K562 (cell line): Measurements from ENCODE around the gene DAB2IP. TPM values are rescaled to one million over a fixed set of nuclear protein-coding genes. Genes with fewer than 3 reads are reported as not detected.

Experiments
- ATAC-seq: fragments of 200-7000 bp; cut with Tn5 transposase; 3 replicates; pipeline ENCODE4 v1.9.1; 2020; ENCODE audit warnings: moderate library complexity
- BruUV-seq: library from RNA; stranded (reverse); fragments of 400-500 nt; replicated peaks from 2 replicates; lab custom pipeline; 2021; lab: Mats Ljungman, UMichigan
- CTCF ChIA-PET: fragments of 300-600 bp; formaldehyde crosslinking; extraction: SDS; loops from one replicate; lab custom pipeline; 2021; ENCODE audit warnings: low intra/inter-chr PET ratio; lab: Yijun Ruan, JAX
- POLR2A ChIA-PET: fragments of 300-600, 350-650 bp; sonication (Branson Sonifier 250); formaldehyde crosslinking; extraction: SDS; loops from one replicate; lab custom pipeline; 2021; ENCODE audit warnings: antibody characterized with exemption, inconsistent platforms; lab: Yijun Ruan, JAX
- DNase-seq, 4 experiments: peaks; one replicate each; pipeline versions ENCODE4 v3.0.0 to v3.0.0-alpha.2; 2011 to 2018; ENCODE audit warnings: low spot score in 3 of 4, mixed read lengths in 3 of 4; ENCODE audit errors: extremely low read depth in 1 of 4
- FAIRE-seq: peaks from 2 replicates; lab custom pipeline; 2011; peaks lifted over from hg19 to GRCh38; lab: Jason Lieb, UNC
- H2AFZ ChIP-seq: 2 replicates; pipeline ENCODE4 v1.6.0; 2011; ENCODE audit warnings: low read depth, low read length, control low read depth, inconsistent platforms
- H3K27ac ChIP-seq: fragments of 200-600 bp; 3 replicates; pipeline ENCODE4 v1.8.0; 2011; ENCODE audit warnings: low read depth, mild to moderate bottlenecking, control low read depth, inconsistent platforms, low read length, moderate library complexity, mixed read lengths; ENCODE audit errors: extremely low read depth
- H3K27me3 ChIP-seq, 2 experiments: fragments of 300-600 bp in 1 of 2; 2 replicates in 1 of 2; 3 replicates in 1 of 2; pipeline versions ENCODE4 v1.6.0 to v1.8.0; 2011; ENCODE audit warnings: inconsistent platforms in 2 of 2, low read length in 2 of 2, mild to moderate bottlenecking in 1 of 2, mixed read lengths in 1 of 2, moderate library complexity in 1 of 2; ENCODE audit not compliant: control insufficient read depth in 2 of 2, insufficient read depth in 2 of 2
- H3K36me3 ChIP-seq: fragments of 300-600 bp; 3 replicates; pipeline ENCODE4 v1.8.0; 2011; ENCODE audit warnings: mild to moderate bottlenecking, low read length, inconsistent platforms; ENCODE audit not compliant: control insufficient read depth, insufficient read depth
- H3K4me1 ChIP-seq, 2 experiments: fragments of 200-600 bp in 1 of 2; replicated peaks in 1 of 2; 2 replicates in 1 of 2; 3 replicates in 1 of 2; pipeline versions ENCODE4 v1.5.1 to v1.8.0; 2011; ENCODE audit warnings: inconsistent platforms in 2 of 2, low read length in 2 of 2, mild to moderate bottlenecking in 1 of 2, mixed read lengths in 1 of 2, moderate library complexity in 1 of 2; ENCODE audit not compliant: control insufficient read depth in 2 of 2, insufficient read depth in 2 of 2
- H3K4me2 ChIP-seq: 2 replicates; pipeline ENCODE4 v1.6.1; 2011; ENCODE audit warnings: low read length, control low read depth, inconsistent platforms, mixed read lengths; ENCODE audit not compliant: insufficient read depth
- H3K4me3 ChIP-seq: fragments of 200-600 bp; sonication (generic), shearing (Covaris generic); 2 replicates; pipeline ENCODE4 v1.5.1; 2016; ENCODE audit warnings: control low read depth, inconsistent platforms
- H3K79me2 ChIP-seq: fragments of 200-600 bp; 3 replicates; pipeline ENCODE4 v1.8.0; 2011; ENCODE audit warnings: low read length, inconsistent platforms; ENCODE audit not compliant: control insufficient read depth, insufficient read depth
- H3K9ac ChIP-seq, 2 experiments: 2 replicates each; pipeline versions ENCODE4 v1.6.0 to v1.6.1; 2011; ENCODE audit warnings: low read depth in 2 of 2, low read length in 2 of 2, control low read depth in 1 of 2, inconsistent platforms in 1 of 2, mild to moderate bottlenecking in 1 of 2, mixed read lengths in 1 of 2; ENCODE audit not compliant: insufficient read depth in 1 of 2
- H3K9me1 ChIP-seq: one replicate; pipeline ENCODE4 v1.6.0; 2011; ENCODE audit warnings: inconsistent platforms, mild to moderate bottlenecking, low read length, moderate library complexity; ENCODE audit not compliant: control insufficient read depth, insufficient read depth
- H3K9me3 ChIP-seq: replicated peaks from 2 replicates; pipeline ENCODE4 v1.5.1; 2011; ENCODE audit warnings: low read depth, low read length, inconsistent platforms; ENCODE audit not compliant: control insufficient read depth, insufficient read depth
- H4K20me1 ChIP-seq: replicated peaks from 2 replicates; pipeline ENCODE4 v1.6.1; 2011; ENCODE audit warnings: low read length, inconsistent platforms, mixed read lengths; ENCODE audit not compliant: control insufficient read depth, insufficient read depth
- NRF1 ChIP-seq, 2 experiments: fragments of 450-650 bp; IDR thresholded peaks in 1 of 2; conservative IDR thresholded peaks in 1 of 2; 2 replicates each; pipeline ENCODE4 v1.6.1; 2014; ENCODE audit warnings: mild to moderate bottlenecking in 2 of 2
- ZNF77 ChIP-seq: fragments of 250-450 bp; sonication (Bioruptor Pico); IDR thresholded peaks from 2 replicates; pipeline ENCODE4 v1.5.0; 2020
- WGBS: fragments of 100-300 bp; shearing (Covaris generic); methylation state at CpG from one replicate; pipeline ENCODE4 v1.1.6; 2016; ENCODE audit warnings: low coverage, mixed read lengths; ENCODE audit not compliant: insufficient coverage; ENCODE audit errors: missing lambda C conversion rate; 5-methylcytosine and 5-hydroxymethylcytosine counted together
- in situ Hi-C: fragments of 300-500 bp; cut with MboI; formaldehyde crosslinking; loops from 4 replicates; pipeline ENCODE4 v1.15.0; 2018; ENCODE audit warnings: inconsistent platforms, mixed read lengths
- intact Hi-C: fragments of 100-400 bp; cut with micrococcal nuclease; formaldehyde crosslinking; loops from 2 replicates; pipeline ENCODE4 v1.14.2; 2022
- polyA plus RNA-seq, 8 experiments: library from polyadenylated mRNA; depleted of rRNA in 4 of 8; stranded (reverse) in 5 of 8; unstranded in 3 of 8; fragments of >200 nt; fragmentation: Nextera tagmentation in 2 of 8; fragmentation: Illumina TruSeq in 1 of 8; extraction: Ambion mirVana in 2 of 8; extraction: Trizol in 1 of 8; gene quantifications; 2 replicates each; pipeline versions ENCODE4 v1.2.1 to v1.2.3, GENCODE V29; 2011 to 2014; ENCODE audit warnings: inconsistent platforms in 1 of 8, missing spikeins in 1 of 8
- total RNA-seq, 7 experiments: library from RNA; depleted of rRNA in 6 of 7; stranded (reverse); fragments of >200 nt in 6 of 7; fragmentation: Illumina TruSeq in 2 of 7; extraction: Trizol in 2 of 7; gene quantifications; 2 replicates each; pipeline versions ENCODE4 v1.2.1 to v1.2.3, GENCODE V29; 2011 to 2021; ENCODE audit warnings: low replicate concordance in 1 of 7

The DAB2IP gene
- total and polyA plus RNA-seq, 9 of the 15 experiments (the other 6 are each of a cell fraction or from before 2014, with no cell fraction given): 0.04 to 0.31 (median 0.08) TPM; not detected in 5

- Histone ChIP-seq H3K4me1 (peaks cover 0 to 8% of the 10 kb centered on the region in 2 experiments; a peak in 1 of 5 replicates), H3K4me2 (no peak overlapping the region), H3K9me3 (no peaks in the 10 kb centered on the region), H3K4me3 (no peak overlapping the region), H3K36me3 (no peaks in the 10 kb centered on the region), H3K27me3 (peaks cover 23 to 79% of the 10 kb centered on the region in 2 experiments), H3K9ac (no peak overlapping the region), H2AFZ (no peak overlapping the region), H3K27ac (no peak overlapping the region), H3K9me1 (no peaks in the 10 kb centered on the region), H4K20me1 (no peaks in the 10 kb centered on the region), H3K79me2 (no peaks in the 10 kb centered on the region)
- TF ChIP-seq ZNF77 (CRISPR knock-in tag) (no peak), NRF1 (conservative IDR thresholded peaks at IDR 0.05 in 1 of 2, IDR thresholded peaks at IDR 0.05 in 1 of 2) (peak in 1 of 2 experiments; percentile 31; a peak in 1 of 4 replicates)
- ATAC-seq (no peak), DNase-seq (no peak), FAIRE-seq (no peak)
- WGBS: 4% methylated on average over 23 of the region's 26 CpGs
- in situ Hi-C loops: no loop called here
- POLR2A ChIA-PET: interaction anchor here (0.6 to 0.8 kb wide), 4 partner anchors 10 to 1016 kb away, joined by 3 to 4 read pairs (median 3); partner anchors contain the start of gene OR1K1
- no TSS peak for BruUV-seq
- CTCF ChIA-PET: no interaction called here
- intact Hi-C loops: no loop called here
These were observed 132.4 kb downstream of the DAB2IP start for GRCh38 chr9:121783521-121784507.
